HG03432 (cell line): ENCODE data around the gene GLUD1.

Source experiments
- ATAC-seq: cut with Tn5 transposase; IDR thresholded peaks from one replicate; pipeline ENCODE4 v1.9.1; 2021; ENCODE audit warnings: mild to moderate bottlenecking, moderate library complexity; ENCODE audit not compliant: unreplicated experiment

The GLUD1 gene

DNA sequence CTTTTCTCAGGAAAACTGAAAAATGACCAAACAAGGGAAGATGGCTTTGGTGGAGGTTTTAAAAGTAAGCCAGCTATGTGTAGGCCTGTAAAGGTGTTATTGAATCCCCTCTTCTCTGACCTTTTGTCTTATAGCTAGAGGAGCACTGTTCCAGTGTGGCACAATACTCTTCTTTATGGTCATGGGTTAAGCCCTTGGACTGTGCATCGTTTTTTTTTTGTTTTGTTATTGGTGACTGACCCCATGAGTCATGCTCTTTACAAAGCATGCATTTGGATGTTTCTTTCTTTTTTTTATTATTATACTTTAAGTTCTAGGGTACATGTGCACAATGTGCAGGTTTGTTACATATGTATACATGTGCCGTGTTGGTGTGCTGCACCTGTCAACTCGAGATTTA is 94.2 kb downstream of the GLUD1 start:
- ATAC-seq: no peak
